SK-N-SH (cell line): Measurements from ENCODE around the gene SPEF1. TPM values are rescaled to one million over a fixed set of nuclear protein-coding genes. Genes with fewer than 3 reads are reported as not detected.

Experiments
- CTCF ChIA-PET: fragments of 300-600, 350-600 bp; formaldehyde crosslinking; extraction: SDS; loops from one replicate; lab custom pipeline; 2021; lab: Yijun Ruan, JAX
- POLR2A ChIA-PET: fragments of 350-600 bp; sonication (Branson Sonifier 250); formaldehyde crosslinking; extraction: SDS; loops from one replicate; lab custom pipeline; 2020; ENCODE audit warnings: antibody characterized with exemption, inconsistent platforms; lab: Yijun Ruan, JAX
- DNase-seq: peaks from one replicate; pipeline ENCODE4 v3.0.0; 2012
- H2AFZ ChIP-seq: fragments of 200-600 bp; sonication (generic); 2 replicates; pipeline ENCODE4 v1.8.1; 2016; ENCODE audit warnings: antibody characterized with exemption, mild to moderate bottlenecking, low read depth
- H3F3A ChIP-seq: fragments of 200-600 bp; sonication (generic); replicated peaks from 2 replicates; pipeline ENCODE3; 2016; ENCODE audit warnings: antibody characterized with exemption, mild to moderate bottlenecking; ENCODE audit not compliant: insufficient read depth
- H3K27ac ChIP-seq, 2 experiments: fragments of 200-500 bp in 1 of 2; fragments of 200-600 bp in 1 of 2; sonication (Bioruptor generic) in 1 of 2; sonication (generic), shearing (Covaris generic) in 1 of 2; 2 replicates each; pipeline versions ENCODE4 v1.5.1 to v1.6.1; 2014 to 2016; ENCODE audit warnings: low read depth in 2 of 2, inconsistent platforms in 1 of 2, low read length in 1 of 2, mild to moderate bottlenecking in 1 of 2, mixed read lengths in 1 of 2
- H3K27me3 ChIP-seq: fragments of 200-600 bp; sonication (generic), shearing (Covaris generic); 2 replicates; pipeline ENCODE4 v1.6.1; 2016; ENCODE audit warnings: mixed run types; ENCODE audit not compliant: insufficient read depth
- H3K36me3 ChIP-seq, 2 experiments: fragments of 200-500 bp in 1 of 2; fragments of 200-600 bp in 1 of 2; sonication (Bioruptor generic) in 1 of 2; sonication (generic) in 1 of 2; replicated peaks in 1 of 2; 2 replicates each; pipeline versions ENCODE3 to v1.5.1; 2014 to 2016; ENCODE audit warnings: low read length in 1 of 2, mild to moderate bottlenecking in 1 of 2; ENCODE audit not compliant: insufficient read depth in 2 of 2, control insufficient read depth in 1 of 2
- H3K4me1 ChIP-seq, 2 experiments: fragments of 200-500 bp in 1 of 2; fragments of 200-600 bp in 1 of 2; sonication (Bioruptor generic) in 1 of 2; sonication (generic), shearing (Covaris generic) in 1 of 2; 2 replicates each; pipeline versions ENCODE4 v1.5.1 to v1.6.1; 2014 to 2016; ENCODE audit warnings: low read depth in 1 of 2, low read length in 1 of 2, mixed run types in 1 of 2; ENCODE audit not compliant: insufficient read depth in 2 of 2, control insufficient read depth in 1 of 2
- H3K4me2 ChIP-seq: fragments of 200-600 bp; sonication (generic), shearing (Covaris generic); 2 replicates; pipeline ENCODE4 v1.6.1; 2017; ENCODE audit warnings: mixed run types
- H3K4me3 ChIP-seq, 2 experiments: fragments of 200-500 bp in 1 of 2; fragments of 200-600 bp in 1 of 2; sonication (Bioruptor generic) in 1 of 2; sonication (generic), shearing (Covaris generic) in 1 of 2; 2 replicates each; pipeline versions ENCODE4 v1.5.1 to v1.8.1; 2014 to 2016; ENCODE audit warnings: low read depth in 2 of 2, inconsistent platforms in 1 of 2, low read length in 1 of 2, mild to moderate bottlenecking in 1 of 2, mixed read lengths in 1 of 2, moderate library complexity in 1 of 2
- H3K79me2 ChIP-seq: fragments of 200-600 bp; sonication (generic); 2 replicates; pipeline ENCODE4 v1.8.1; 2017; ENCODE audit warnings: mild to moderate bottlenecking; ENCODE audit not compliant: insufficient read depth
- H3K9ac ChIP-seq: fragments of 200-600 bp; sonication (generic); 2 replicates; pipeline ENCODE4 v1.6.1; 2017; ENCODE audit warnings: mixed run types
- H3K9me2 ChIP-seq: fragments of 200-600 bp; sonication (generic); 2 replicates; pipeline ENCODE4 v1.6.1; 2017; ENCODE audit warnings: mixed run types
- H3K9me3 ChIP-seq: fragments of 200-600 bp; sonication (generic); 2 replicates; pipeline ENCODE4 v1.6.1; 2017; ENCODE audit warnings: mixed run types, mild to moderate bottlenecking, moderate library complexity
- H4K20me1 ChIP-seq: fragments of 200-600 bp; sonication (generic); 2 replicates; pipeline ENCODE4 v1.6.1; 2017; ENCODE audit warnings: mild to moderate bottlenecking, mixed run types; ENCODE audit not compliant: insufficient read depth
- ELF1 ChIP-seq: IDR thresholded peaks from 2 replicates; pipeline ENCODE4 v1.4.0; 2012
- FOXJ3 ChIP-seq: sonication (generic); formaldehyde crosslinking; IDR thresholded peaks from 2 replicates; pipeline ENCODE4 v1.5.1; 2020; ENCODE audit warnings: mild to moderate bottlenecking, missing genetic modification reagents
- GABPA ChIP-seq: IDR thresholded peaks from 2 replicates; pipeline ENCODE4 v1.4.0; 2012; ENCODE audit warnings: low read depth, mild to moderate bottlenecking
- GATA2 ChIP-seq: sonication (generic); formaldehyde crosslinking; IDR thresholded peaks from 2 replicates; pipeline ENCODE4 v1.5.0; 2020; ENCODE audit warnings: mild to moderate bottlenecking, missing genetic modification reagents
- MXI1 ChIP-seq: IDR thresholded peaks from 2 replicates; pipeline ENCODE4 v1.6.1; 2012; ENCODE audit warnings: mild to moderate bottlenecking, low read depth, low read length, improper control_type of control experiment
- NFIC ChIP-seq: IDR thresholded peaks from 2 replicates; pipeline ENCODE4 v1.4.0; 2012; ENCODE audit warnings: borderline replicate concordance
- NRF1 ChIP-seq: IDR thresholded peaks from 2 replicates; pipeline ENCODE4 v1.6.1; 2012; ENCODE audit warnings: low read depth, mild to moderate bottlenecking, low read length
- POLR2AphosphoS5 ChIP-seq: IDR thresholded peaks from 2 replicates; pipeline ENCODE4 v1.6.1; 2012; ENCODE audit warnings: low read depth, low read length
- RAD21 ChIP-seq: IDR thresholded peaks from 2 replicates; pipeline ENCODE4 v1.6.1; 2012; ENCODE audit warnings: mild to moderate bottlenecking, low read length
- RCOR1 ChIP-seq: fragments of 150-350 bp; IDR thresholded peaks from 2 replicates; pipeline ENCODE4 v1.6.1; 2017; ENCODE audit warnings: antibody characterized with exemption, low read length
- REST ChIP-seq: IDR thresholded peaks from 2 replicates; pipeline ENCODE4 v1.6.1; 2012; ENCODE audit warnings: mild to moderate bottlenecking, low read depth, low read length, moderate library complexity
- TCF12 ChIP-seq: IDR thresholded peaks from 2 replicates; pipeline ENCODE4 v1.4.0; 2012
- TEAD4 ChIP-seq: IDR thresholded peaks from 2 replicates; pipeline ENCODE4 v1.4.0; 2012; ENCODE audit warnings: mild to moderate bottlenecking, borderline replicate concordance; ENCODE audit not compliant: insufficient read depth
- USF2 ChIP-seq: fragments of 150-350 bp; IDR thresholded peaks from 2 replicates; pipeline ENCODE4 v1.6.1; 2017; ENCODE audit warnings: antibody characterized with exemption, low read length, low read depth, borderline replicate concordance
- WGBS: methylation state at CpG from one replicate; pipeline ENCODE4 v1.1.6; 2017; ENCODE audit warnings: low lambda C conversion rate; 5-methylcytosine and 5-hydroxymethylcytosine counted together
- polyA plus RNA-seq, 3 experiments: library from polyadenylated mRNA; depleted of rRNA; stranded (reverse); fragments of >200 nt; gene quantifications; 2 replicates each; pipeline ENCODE4 v1.2.3, GENCODE V29; 2012
- TF ChIP-seq, protein P1 (sequence below): IDR thresholded peaks from 2 replicates; pipeline ENCODE4 v1.4.0; 2012; ENCODE audit warnings: low read depth, borderline replicate concordance
- TF ChIP-seq, protein P2 (sequence below): IDR thresholded peaks from 2 replicates; pipeline ENCODE4 v1.4.0; 2012; ENCODE audit warnings: low read depth
- TF ChIP-seq, protein P3 (sequence below): fragments of 150-350 bp; IDR thresholded peaks from 2 replicates; pipeline ENCODE4 v1.6.1; 2016; ENCODE audit warnings: mild to moderate bottlenecking, low read depth, low read length
- TF ChIP-seq, protein P4 (sequence below): IDR thresholded peaks from 2 replicates; pipeline ENCODE4 v1.4.0; 2012; ENCODE audit warnings: low read depth, borderline replicate concordance
- TF ChIP-seq, protein P5 (sequence below): fragments of 200-600 bp; sonication (generic); IDR thresholded peaks from 2 replicates; pipeline ENCODE4 v1.6.1; 2017; ENCODE audit warnings: antibody characterized with exemption, mild to moderate bottlenecking, moderate library complexity
- TF ChIP-seq, protein P6 (sequence below): IDR thresholded peaks from 2 replicates; pipeline ENCODE4; 2012

SPEF1 gene
- polyA plus RNA-seq, 1 of the 3 experiments (the other 2 are of a cell fraction): 1.6 TPM

- Histone ChIP-seq H3K4me1 (peaks cover 9 to 22% of the 10 kb centered on the region in 2 experiments; a peak in 3 of 4 replicates), H3K79me2 (peaks cover 11% of the 10 kb centered on the region; the same call in 1 of the 2 replicates), H3K4me3 (no peak overlapping the region), H3K4me2 (no peak overlapping the region), H3K9me2 (no peaks in the 10 kb centered on the region), H3K9ac (no peak overlapping the region), H4K20me1 (no peaks in the 10 kb centered on the region), H3K27ac (no peak overlapping the region), H3F3A (peaks cover 17% of the 10 kb centered on the region), H3K27me3 (no peaks in the 10 kb centered on the region), H3K9me3 (no peaks in the 10 kb centered on the region), H2AFZ (no peak overlapping the region), H3K36me3 (no peaks in the 10 kb centered on the region)
- POLR2A ChIA-PET: no interaction called here
- DNase-seq: no peak
- 88% methylated on average over 3 of the region's 3 CpGs for WGBS
- CTCF ChIA-PET: interaction anchor here (1.0 to 13.1 kb wide), 7 partner anchors 14 to 89 kb away, joined by 3 to 151 read pairs (median 4); no protein-coding TSS in a partner anchor
- no peak for TF ChIP-seq USF2
- no peak for TF ChIP-seq NRF1
- TF ChIP-seq POLR2AphosphoS5: no peak
- no peak for TF ChIP-seq GABPA
- no peak for TF ChIP-seq TCF12
- TF ChIP-seq, protein P1, sequence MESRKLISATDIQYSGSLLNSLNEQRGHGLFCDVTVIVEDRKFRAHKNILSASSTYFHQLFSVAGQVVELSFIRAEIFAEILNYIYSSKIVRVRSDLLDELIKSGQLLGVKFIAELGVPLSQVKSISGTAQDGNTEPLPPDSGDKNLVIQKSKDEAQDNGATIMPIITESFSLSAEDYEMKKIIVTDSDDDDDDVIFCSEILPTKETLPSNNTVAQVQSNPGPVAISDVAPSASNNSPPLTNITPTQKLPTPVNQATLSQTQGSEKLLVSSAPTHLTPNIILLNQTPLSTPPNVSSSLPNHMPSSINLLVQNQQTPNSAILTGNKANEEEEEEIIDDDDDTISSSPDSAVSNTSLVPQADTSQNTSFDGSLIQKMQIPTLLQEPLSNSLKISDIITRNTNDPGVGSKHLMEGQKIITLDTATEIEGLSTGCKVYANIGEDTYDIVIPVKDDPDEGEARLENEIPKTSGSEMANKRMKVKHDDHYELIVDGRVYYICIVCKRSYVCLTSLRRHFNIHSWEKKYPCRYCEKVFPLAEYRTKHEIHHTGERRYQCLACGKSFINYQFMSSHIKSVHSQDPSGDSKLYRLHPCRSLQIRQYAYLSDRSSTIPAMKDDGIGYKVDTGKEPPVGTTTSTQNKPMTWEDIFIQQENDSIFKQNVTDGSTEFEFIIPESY: no peak
- TF ChIP-seq RAD21: no peak
- TF ChIP-seq ELF1: no peak
- TF ChIP-seq NFIC: no peak
- TF ChIP-seq, protein P2, sequence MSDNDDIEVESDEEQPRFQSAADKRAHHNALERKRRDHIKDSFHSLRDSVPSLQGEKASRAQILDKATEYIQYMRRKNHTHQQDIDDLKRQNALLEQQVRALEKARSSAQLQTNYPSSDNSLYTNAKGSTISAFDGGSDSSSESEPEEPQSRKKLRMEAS: no peak
- no peak for TF ChIP-seq REST
- TF ChIP-seq, protein P3, sequence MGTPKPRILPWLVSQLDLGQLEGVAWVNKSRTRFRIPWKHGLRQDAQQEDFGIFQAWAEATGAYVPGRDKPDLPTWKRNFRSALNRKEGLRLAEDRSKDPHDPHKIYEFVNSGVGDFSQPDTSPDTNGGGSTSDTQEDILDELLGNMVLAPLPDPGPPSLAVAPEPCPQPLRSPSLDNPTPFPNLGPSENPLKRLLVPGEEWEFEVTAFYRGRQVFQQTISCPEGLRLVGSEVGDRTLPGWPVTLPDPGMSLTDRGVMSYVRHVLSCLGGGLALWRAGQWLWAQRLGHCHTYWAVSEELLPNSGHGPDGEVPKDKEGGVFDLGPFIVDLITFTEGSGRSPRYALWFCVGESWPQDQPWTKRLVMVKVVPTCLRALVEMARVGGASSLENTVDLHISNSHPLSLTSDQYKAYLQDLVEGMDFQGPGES: no peak
- TF ChIP-seq, protein P4, sequence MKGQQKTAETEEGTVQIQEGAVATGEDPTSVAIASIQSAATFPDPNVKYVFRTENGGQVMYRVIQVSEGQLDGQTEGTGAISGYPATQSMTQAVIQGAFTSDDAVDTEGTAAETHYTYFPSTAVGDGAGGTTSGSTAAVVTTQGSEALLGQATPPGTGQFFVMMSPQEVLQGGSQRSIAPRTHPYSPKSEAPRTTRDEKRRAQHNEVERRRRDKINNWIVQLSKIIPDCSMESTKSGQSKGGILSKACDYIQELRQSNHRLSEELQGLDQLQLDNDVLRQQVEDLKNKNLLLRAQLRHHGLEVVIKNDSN: no peak
- no peak for TF ChIP-seq RCOR1
- TF ChIP-seq FOXJ3 (CRISPR knock-in tag): no peak
- no peak for TF ChIP-seq MXI1
- TF ChIP-seq TEAD4: no peak
- TF ChIP-seq, protein P5, sequence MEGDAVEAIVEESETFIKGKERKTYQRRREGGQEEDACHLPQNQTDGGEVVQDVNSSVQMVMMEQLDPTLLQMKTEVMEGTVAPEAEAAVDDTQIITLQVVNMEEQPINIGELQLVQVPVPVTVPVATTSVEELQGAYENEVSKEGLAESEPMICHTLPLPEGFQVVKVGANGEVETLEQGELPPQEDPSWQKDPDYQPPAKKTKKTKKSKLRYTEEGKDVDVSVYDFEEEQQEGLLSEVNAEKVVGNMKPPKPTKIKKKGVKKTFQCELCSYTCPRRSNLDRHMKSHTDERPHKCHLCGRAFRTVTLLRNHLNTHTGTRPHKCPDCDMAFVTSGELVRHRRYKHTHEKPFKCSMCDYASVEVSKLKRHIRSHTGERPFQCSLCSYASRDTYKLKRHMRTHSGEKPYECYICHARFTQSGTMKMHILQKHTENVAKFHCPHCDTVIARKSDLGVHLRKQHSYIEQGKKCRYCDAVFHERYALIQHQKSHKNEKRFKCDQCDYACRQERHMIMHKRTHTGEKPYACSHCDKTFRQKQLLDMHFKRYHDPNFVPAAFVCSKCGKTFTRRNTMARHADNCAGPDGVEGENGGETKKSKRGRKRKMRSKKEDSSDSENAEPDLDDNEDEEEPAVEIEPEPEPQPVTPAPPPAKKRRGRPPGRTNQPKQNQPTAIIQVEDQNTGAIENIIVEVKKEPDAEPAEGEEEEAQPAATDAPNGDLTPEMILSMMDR: no peak
- TF ChIP-seq, protein P6, sequence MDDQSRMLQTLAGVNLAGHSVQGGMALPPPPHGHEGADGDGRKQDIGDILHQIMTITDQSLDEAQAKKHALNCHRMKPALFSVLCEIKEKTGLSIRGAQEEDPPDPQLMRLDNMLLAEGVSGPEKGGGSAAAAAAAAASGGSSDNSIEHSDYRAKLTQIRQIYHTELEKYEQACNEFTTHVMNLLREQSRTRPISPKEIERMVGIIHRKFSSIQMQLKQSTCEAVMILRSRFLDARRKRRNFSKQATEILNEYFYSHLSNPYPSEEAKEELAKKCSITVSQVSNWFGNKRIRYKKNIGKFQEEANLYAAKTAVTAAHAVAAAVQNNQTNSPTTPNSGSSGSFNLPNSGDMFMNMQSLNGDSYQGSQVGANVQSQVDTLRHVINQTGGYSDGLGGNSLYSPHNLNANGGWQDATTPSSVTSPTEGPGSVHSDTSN: no peak
- TF ChIP-seq GATA2: no peak
These were observed 15.9 kb downstream of the SPEF1 start for GRCh38 chr20:3765171-3765882.
